T-helper 17 cell (primary cell): Measurements from ENCODE around the gene TBX2. TPM values are rescaled to one million over a fixed set of nuclear protein-coding genes. Genes with fewer than 3 reads are reported as not detected.
"Not testable (repeated sequence)": the region's sequence is repeated elsewhere in the genome, so short reads cannot be mapped to it uniquely, and the experiment has no call there.

Experiments used
- ATAC-seq: fragments of 150-1000 bp; cut with Tn5 transposase; 2 replicates; pipeline ENCODE4 v1.10.0; 2021; ENCODE audit warnings: mild to moderate bottlenecking, moderate library complexity
- DNase-seq, 3 donors: peaks; one replicate each; pipeline versions ENCODE4 v3.0.0 to v3.0.0-alpha.2; 2020 to 2021
- H3K9me3 ChIP-seq: one replicate; pipeline ENCODE4 v1.7.0; 2013; ENCODE audit warnings: low read length, mild to moderate bottlenecking; ENCODE audit not compliant: control insufficient read depth, poor library complexity, severe bottlenecking
- H3K27ac Mint-ChIP-seq: one replicate; pipeline ENCODE4 v1.8.0; 2022; ENCODE audit warnings: mild to moderate bottlenecking, moderate library complexity, mixed read lengths
- H3K27me3 Mint-ChIP-seq: one replicate; pipeline ENCODE4 v1.8.0; 2022; ENCODE audit warnings: mixed read lengths
- H3K36me3 Mint-ChIP-seq: one replicate; pipeline ENCODE4 v1.8.0; 2022; ENCODE audit warnings: low read depth, mixed read lengths
- H3K4me1 Mint-ChIP-seq: one replicate; pipeline ENCODE4 v1.8.0; 2022; ENCODE audit warnings: mild to moderate bottlenecking, mixed read lengths
- H3K4me3 Mint-ChIP-seq: one replicate; pipeline ENCODE4 v1.8.0; 2022; ENCODE audit warnings: mild to moderate bottlenecking, moderate library complexity, mixed read lengths
- total RNA-seq, 4 donors: library from RNA in 2 of 4; stranded (reverse) in 2 of 4; gene quantifications; one replicate each; pipeline ENCODE4 v1.2.3 and lab custom pipeline; 2022 to 2026

TBX2 gene
- total RNA-seq, 2 donors from 2014 or later, result 0.50 TPM; not detected in 1

- peaks cover 31% of the 10 kb centered on the region for H3K27me3 Mint-ChIP-seq
- no peak overlapping the region for H3K4me3 Mint-ChIP-seq
- H3K9me3 ChIP-seq, result peaks cover 11% of the 10 kb centered on the region
- peaks cover 5% of the 10 kb centered on the region for H3K36me3 Mint-ChIP-seq
- no peak overlapping the region for H3K27ac Mint-ChIP-seq
- DNase-seq (no peak), ATAC-seq (no peak)
- H3K4me1 Mint-ChIP-seq, result no peaks in the 10 kb centered on the region
These were observed 36.6 kb downstream of the TBX2 start for GRCh38 chr17:61436273-61436672.

- peaks cover 11% of the 10 kb centered on the region for H3K9me3 ChIP-seq
- Mint-ChIP-seq H3K4me3 (no peak overlapping the region), H3K36me3 (peaks cover 7% of the 10 kb centered on the region), H3K4me1 (no peaks in the 10 kb centered on the region), H3K27me3 (peaks cover 33% of the 10 kb centered on the region), H3K27ac (no peak overlapping the region)
- DNase-seq (no peak), ATAC-seq (no peak)
These were observed 37.5 kb downstream of the TBX2 start for GRCh38 chr17:61436995-61437704.

- no peak overlapping the region for H3K27ac Mint-ChIP-seq
- H3K4me3 Mint-ChIP-seq, result no peak overlapping the region
- H3K9me3 ChIP-seq, result peaks cover 11% of the 10 kb centered on the region
- DNase-seq, result no peak
- no peak for ATAC-seq
- H3K36me3 Mint-ChIP-seq, result peaks cover 11% of the 10 kb centered on the region
- H3K4me1 Mint-ChIP-seq, result no peaks in the 10 kb centered on the region
- H3K27me3 Mint-ChIP-seq, result peaks cover 46% of the 10 kb centered on the region
These were observed 41.1 kb downstream of the TBX2 start for GRCh38 chr17:61440697-61441096.

GRCh38 chr17:61441507-61441906, 41.9 kb downstream of the TBX2 start:
- peaks cover 11% of the 10 kb centered on the region for H3K36me3 Mint-ChIP-seq
- H3K27me3 Mint-ChIP-seq, result peaks cover 47% of the 10 kb centered on the region
- H3K4me3 Mint-ChIP-seq, DNase-seq, H3K27ac Mint-ChIP-seq, ATAC-seq, H3K9me3 ChIP-seq, H3K4me1 Mint-ChIP-seq: not testable (repeated sequence)

- peaks cover 4% of the 10 kb centered on the region for H3K9me3 ChIP-seq
- H3K4me3 Mint-ChIP-seq, result no peak overlapping the region
- H3K27ac Mint-ChIP-seq, result no peak overlapping the region
- ATAC-seq (no peak), DNase-seq (no peak)
- H3K36me3 Mint-ChIP-seq, result peaks cover 11% of the 10 kb centered on the region
- peaks cover 54% of the 10 kb centered on the region for H3K27me3 Mint-ChIP-seq
- no peaks in the 10 kb centered on the region for H3K4me1 Mint-ChIP-seq
These were observed 42.6 kb downstream of the TBX2 start for GRCh38 chr17:61442136-61442775.

GRCh38 chr17:61442878-61443474, 43.3 kb downstream of the TBX2 start:
- peaks cover 62% of the 10 kb centered on the region for H3K27me3 Mint-ChIP-seq
- peaks cover 2% of the 10 kb centered on the region for H3K9me3 ChIP-seq
- H3K36me3 Mint-ChIP-seq, result peaks cover 11% of the 10 kb centered on the region
- H3K27ac Mint-ChIP-seq, result no peak overlapping the region
- H3K4me3 Mint-ChIP-seq, result no peak overlapping the region
- no peaks in the 10 kb centered on the region for H3K4me1 Mint-ChIP-seq
- DNase-seq, result no peak
- ATAC-seq, result no peak

GRCh38 chr17:61443475-61443882, 43.8 kb downstream of the TBX2 start:
- no peaks in the 10 kb centered on the region for H3K9me3 ChIP-seq
- Mint-ChIP-seq H3K4me3 (no peak overlapping the region), H3K4me1 (no peaks in the 10 kb centered on the region), H3K27ac (no peak overlapping the region), H3K36me3 (peaks cover 11% of the 10 kb centered on the region), H3K27me3 (peaks cover 65% of the 10 kb centered on the region)
- DNase-seq (no peak), ATAC-seq (no peak)

GRCh38 chr17:61444075-61444474, 44.4 kb downstream of the TBX2 start:
- ATAC-seq (no peak), DNase-seq (no peak)
- Mint-ChIP-seq H3K4me3 (no peak overlapping the region), H3K36me3 (peaks cover 11% of the 10 kb centered on the region), H3K27me3 (peaks cover 67% of the 10 kb centered on the region), H3K27ac (no peak overlapping the region), H3K4me1 (no peaks in the 10 kb centered on the region)
- H3K9me3 ChIP-seq, result no peaks in the 10 kb centered on the region

GRCh38 chr17:61444831-61445230, 45.2 kb downstream of the TBX2 start:
- Mint-ChIP-seq H3K27ac (no peak overlapping the region), H3K4me3 (no peak overlapping the region), H3K27me3 (peaks cover 70% of the 10 kb centered on the region), H3K36me3 (peaks cover 10% of the 10 kb centered on the region), H3K4me1 (no peaks in the 10 kb centered on the region)
- no peaks in the 10 kb centered on the region for H3K9me3 ChIP-seq
- ATAC-seq, result no peak
- DNase-seq, result no peak

GRCh38 chr17:61447358-61447757, 47.7 kb downstream of the TBX2 start:
- DNase-seq (no peak), ATAC-seq (no peak)
- Mint-ChIP-seq H3K4me1 (peaks cover 3% of the 10 kb centered on the region), H3K4me3 (no peak overlapping the region), H3K27me3 (peaks cover 67% of the 10 kb centered on the region), H3K36me3 (peaks cover 7% of the 10 kb centered on the region), H3K27ac (no peak overlapping the region)
- H3K9me3 ChIP-seq, result no peaks in the 10 kb centered on the region

- no peak overlapping the region for H3K4me3 Mint-ChIP-seq
- no peak overlapping the region for H3K27ac Mint-ChIP-seq
- DNase-seq (no peak), ATAC-seq (no peak)
- no peaks in the 10 kb centered on the region for H3K9me3 ChIP-seq
- H3K36me3 Mint-ChIP-seq, result peaks cover 7% of the 10 kb centered on the region
- peaks cover 8% of the 10 kb centered on the region for H3K4me1 Mint-ChIP-seq
- H3K27me3 Mint-ChIP-seq, result peaks cover 67% of the 10 kb centered on the region
These were observed 48.4 kb downstream of the TBX2 start for GRCh38 chr17:61448042-61448441.

- H3K27ac Mint-ChIP-seq, H3K9me3 ChIP-seq, ATAC-seq, H3K36me3 Mint-ChIP-seq, DNase-seq, H3K4me3 Mint-ChIP-seq: not testable (repeated sequence)
- peaks cover 13% of the 10 kb centered on the region for H3K4me1 Mint-ChIP-seq
- peaks cover 74% of the 10 kb centered on the region for H3K27me3 Mint-ChIP-seq
These were observed 49.5 kb downstream of the TBX2 start for GRCh38 chr17:61449140-61449539.

- H3K9me3 ChIP-seq, result no peaks in the 10 kb centered on the region
- peak overlapping the region; percentile 15 for H3K4me3 Mint-ChIP-seq
- H3K4me1 Mint-ChIP-seq, result peaks cover 17% of the 10 kb centered on the region
- DNase-seq (no peak), ATAC-seq (no peak)
- H3K27me3 Mint-ChIP-seq, result peaks cover 74% of the 10 kb centered on the region
- no peak overlapping the region for H3K27ac Mint-ChIP-seq
- H3K36me3 Mint-ChIP-seq, result peaks cover 6% of the 10 kb centered on the region
These were observed 50.3 kb downstream of the TBX2 start for GRCh38 chr17:61449707-61450640.
